DMS 273 (cell line): ENCODE results near the gene PEX6.

Experiments used
- DNase-seq: peaks from one replicate; lab custom pipeline; 2025; ENCODE audit not compliant: unreplicated experiment; lab: John Stamatoyannopoulos, UW

Gene PEX6

DNA sequence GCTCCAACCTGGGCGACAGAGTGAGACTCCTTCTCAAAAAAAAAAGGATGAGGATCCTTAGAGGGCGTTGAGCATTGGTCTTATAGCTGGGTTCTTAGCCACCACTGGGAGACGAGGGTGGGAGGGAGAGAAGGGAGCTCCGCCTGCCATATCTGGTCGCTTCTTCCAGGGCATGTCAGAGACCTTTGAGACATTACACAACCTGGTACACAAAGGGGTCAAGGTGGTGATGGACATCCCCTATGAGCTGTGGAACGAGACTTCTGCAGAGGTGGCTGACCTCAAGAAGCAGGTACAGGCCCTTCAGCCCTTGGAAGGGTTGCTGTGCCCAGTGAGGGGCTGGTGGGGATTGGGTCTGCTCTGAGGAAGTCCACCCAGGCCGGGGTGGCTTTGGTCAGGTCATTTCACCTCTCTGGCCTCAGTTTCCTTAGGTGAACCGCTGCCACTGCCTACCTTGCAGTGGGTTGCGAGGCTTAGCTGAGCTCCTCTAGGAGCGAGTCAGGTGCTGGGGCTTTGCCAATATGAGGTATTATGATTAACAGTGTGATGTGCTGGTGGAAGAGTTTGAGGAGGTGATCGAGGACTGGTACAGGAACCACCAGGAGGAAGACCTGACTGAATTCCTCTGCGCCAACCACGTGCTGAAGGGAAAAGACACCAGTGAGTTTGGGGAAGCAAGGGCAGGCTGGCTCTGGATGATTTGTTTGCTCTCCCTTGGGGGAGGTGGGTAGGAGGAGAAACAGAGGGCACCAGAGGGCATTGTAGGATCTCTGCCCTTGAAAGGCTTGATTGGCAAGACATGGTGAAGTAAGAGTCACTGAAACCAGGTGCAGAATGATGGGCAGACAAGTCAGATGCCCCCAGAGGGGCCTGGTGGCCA lies 41.2 kb downstream of the PEX6 start:
- DNase-seq, result no peak

GRCh38 chr6:42936398-42936797 lies 42.6 kb downstream of the PEX6 start:
- no peak for DNase-seq

DNA sequence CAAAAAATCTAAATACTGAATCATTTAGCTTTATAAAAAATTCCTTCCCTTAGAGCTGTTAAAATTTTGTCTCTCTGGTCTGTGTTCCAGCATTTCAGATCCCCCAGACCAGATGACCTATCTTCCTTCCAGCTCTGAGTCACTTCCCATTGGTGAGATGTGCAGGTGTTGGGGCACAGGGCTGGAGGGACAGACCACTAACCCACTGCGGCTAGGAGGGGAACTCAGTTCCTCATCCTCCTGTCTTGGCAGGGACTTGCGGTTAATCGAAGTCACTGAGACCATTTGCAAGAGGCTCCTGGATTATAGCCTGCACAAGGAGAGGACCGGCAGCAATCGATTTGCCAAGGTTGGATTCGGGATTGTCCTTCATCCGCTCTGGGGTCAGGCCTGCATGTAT lies 43.7 kb downstream of the PEX6 start:
- DNase-seq, result no peak

- no peak for DNase-seq
Measured at GRCh38 chr6:42933205-42933604, 45.8 kb downstream of the PEX6 start.

- no peak for DNase-seq
Measured at GRCh38 chr6:42932412-42932811, 46.6 kb downstream of the PEX6 start.

GRCh38 chr6:42929821-42930360 lies 49.1 kb downstream of the PEX6 start:
- DNase-seq, result peak; percentile 86

GRCh38 chr6:42928986-42929820 lies 49.8 kb downstream of the PEX6 start, which contains the start of gene CNPY3:
TSS of gene CNPY3 (plus strand) at chr6:42929480. CDS start at chr6:42929571, 91 bp downstream.
- peak; percentile 99 for DNase-seq

GRCh38 chr6:42925248-42925857 lies 53.6 kb downstream of the PEX6 start:
- no peak for DNase-seq

DNA sequence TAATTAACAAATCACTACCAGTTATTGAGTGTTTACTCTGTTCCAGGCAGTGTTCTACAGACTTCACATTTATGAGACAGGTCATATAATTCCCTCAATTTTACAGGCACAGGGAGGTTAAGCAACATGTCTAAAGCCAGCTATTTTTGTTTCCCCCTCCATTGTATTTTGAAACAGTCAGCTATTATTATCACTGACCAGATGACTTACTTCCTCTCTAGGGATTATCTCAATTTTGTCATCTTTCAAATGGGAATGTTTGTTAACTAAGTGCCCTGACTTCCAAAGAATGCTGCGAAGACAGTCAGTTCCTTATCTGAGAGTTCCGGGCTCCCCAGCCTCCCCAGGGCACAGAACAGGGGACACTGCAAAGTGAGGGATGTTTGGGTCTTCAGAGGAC lies 55.3 kb downstream of the PEX6 start:
- DNase-seq, result no peak

DNA sequence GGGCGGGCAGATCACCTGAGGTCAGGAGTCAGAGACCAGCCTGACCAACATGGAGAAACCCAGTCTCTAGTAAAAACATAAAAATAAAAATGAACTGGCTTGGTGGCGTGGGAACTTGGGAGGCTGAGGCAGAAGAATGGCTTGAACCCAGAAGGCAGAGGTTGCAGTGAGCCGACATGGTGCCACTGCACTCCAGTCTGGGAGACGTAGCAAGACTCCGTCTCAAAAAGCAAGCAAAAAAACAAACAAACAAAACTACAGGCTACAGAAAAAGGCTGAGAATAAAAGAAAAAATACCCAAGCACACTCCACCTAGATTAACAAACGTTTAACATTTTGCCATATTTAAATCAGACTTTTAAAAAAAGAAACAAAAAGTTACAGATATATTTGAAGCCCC lies 57.2 kb downstream of the PEX6 start:
- DNase-seq, result no peak

DNA sequence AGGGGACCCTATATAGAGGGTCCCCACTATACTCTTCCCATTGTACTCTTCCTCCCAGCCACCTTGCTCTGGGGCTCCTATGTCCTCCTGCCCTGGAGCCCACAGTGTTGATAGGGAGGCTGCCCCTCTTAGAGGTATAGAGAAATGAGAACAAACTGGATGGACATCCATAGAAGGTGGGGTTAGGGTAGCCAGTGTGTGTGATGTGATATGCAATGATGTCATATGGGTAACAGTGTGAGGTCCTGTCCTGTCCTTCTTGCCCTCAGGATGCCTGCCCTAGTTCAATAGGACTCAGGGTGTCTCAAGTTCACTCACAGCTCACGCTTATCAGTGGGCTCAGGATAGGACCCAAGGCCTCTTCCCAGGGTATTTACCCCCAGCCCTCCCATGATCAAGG lies 62.7 kb downstream of the PEX6 start:
- DNase-seq, result no peak

DNA sequence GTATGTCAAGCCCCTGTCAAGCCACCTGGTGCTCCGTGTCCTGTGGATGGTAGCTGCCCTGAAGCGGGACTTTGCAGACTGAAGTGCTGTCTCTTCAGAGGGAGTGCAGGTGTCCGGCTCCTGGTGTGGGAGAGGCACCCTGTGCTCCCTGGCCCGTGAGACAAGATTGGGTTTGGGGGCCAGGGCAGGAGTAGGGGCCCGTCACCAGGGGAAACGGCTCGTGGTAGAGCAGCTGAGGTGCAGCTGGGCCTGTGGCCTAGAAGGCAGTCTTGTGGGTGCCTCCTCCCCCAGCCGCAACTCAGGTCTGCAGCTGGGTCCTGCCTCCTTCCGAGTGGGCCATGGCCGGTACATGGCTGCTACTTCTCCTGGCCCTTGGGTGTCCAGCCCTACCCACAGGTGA lies 63.2 kb downstream of the PEX6 start, which contains the start of gene PTCRA:
Gene PTCRA (plus strand): TSS at position 322 of the 400 bp plus-strand sequence. CDS start 17 bp downstream, at position 339.
- no peak for DNase-seq

GRCh38 chr6:42914546-42914945 lies 64.4 kb downstream of the PEX6 start:
- DNase-seq, result peak; percentile 30
